SH-SY5Y (cell line): Measurements from ENCODE around the gene LY9.

Experiments used
- GATA2 ChIP-seq: IDR thresholded peaks from 2 replicates; pipeline ENCODE4 v1.6.1; 2011; ENCODE audit warnings: mild to moderate bottlenecking, low read depth, low read length
- GATA3 ChIP-seq: IDR thresholded peaks from 2 replicates; pipeline ENCODE4 v1.6.1; 2011; ENCODE audit warnings: low read depth, mild to moderate bottlenecking, low read length, moderate library complexity

DNA sequence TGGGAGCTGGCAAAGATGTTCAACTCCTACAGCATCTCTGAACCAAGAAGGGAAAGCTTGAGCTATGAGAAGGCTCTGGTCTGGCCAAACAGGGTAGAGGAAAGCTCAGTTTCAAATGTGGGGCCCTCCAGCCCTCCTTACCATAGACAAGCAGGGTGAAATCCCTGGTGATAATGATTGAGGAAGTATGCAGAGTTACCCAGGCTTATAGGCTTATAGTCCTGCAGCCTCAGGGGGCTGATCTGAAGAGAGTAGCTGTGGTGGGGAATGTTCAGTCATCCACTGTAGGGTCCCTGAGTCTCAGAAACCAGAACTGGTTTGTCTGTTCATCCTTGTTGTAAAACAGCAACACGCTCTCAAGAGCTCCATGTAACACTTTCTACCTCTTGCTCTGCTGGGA lies 19.8 kb upstream of the LY9 start:
- TF ChIP-seq GATA2 (no peak), GATA3 (no peak)
